NCI-H1417 treated with DMSO at 0.1 percent for 48 hours (cell line): Measurements from ENCODE around the gene TAX1BP1.
A peak's percentile ranks its signal among the peaks of the same experiment; 100 is the strongest.
"Not testable (repeated sequence)": the region's sequence is repeated elsewhere in the genome, so short reads cannot be mapped to it uniquely, and the experiment has no call there.

ENCODE experiments used
- DNase-seq: peaks from one replicate; lab custom pipeline; 2025; lab: John Stamatoyannopoulos, UW

TAX1BP1 gene

GRCh38 chr7:27739301-27739908 lies 557 bp upstream of the TAX1BP1 start:
- DNase-seq: no peak

- peak; percentile 57 for DNase-seq
Measured at GRCh38 chr7:27740449-27741086, 606 bp downstream of the TAX1BP1 start.

GRCh38 chr7:27742091-27742710 lies 2.2 kb downstream of the TAX1BP1 start:
- not testable (repeated sequence) for DNase-seq

DNA sequence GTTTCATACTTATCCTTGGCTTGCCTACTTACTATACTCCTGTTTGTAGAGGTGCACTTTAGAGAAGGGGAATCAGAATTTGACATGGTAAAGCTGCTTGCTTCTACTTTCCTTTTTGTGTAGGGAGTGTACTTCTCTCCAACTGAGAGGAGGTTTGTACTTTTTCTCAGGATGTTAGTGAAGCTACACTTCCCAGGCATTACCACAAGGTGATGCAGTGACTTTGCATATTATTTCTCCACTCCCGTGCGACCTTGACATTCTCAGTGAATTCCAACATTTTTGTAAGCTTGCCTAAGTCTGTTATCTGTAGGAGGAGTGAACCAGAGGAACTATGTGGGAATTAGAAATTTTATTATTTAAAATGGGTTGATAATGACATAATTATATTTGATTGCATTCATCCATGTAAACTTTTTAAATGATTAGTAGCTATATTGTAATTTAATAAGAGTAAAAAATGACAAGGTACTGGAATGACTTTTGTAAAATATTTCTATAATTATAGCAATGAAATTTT lies 5.2 kb downstream of the TAX1BP1 start:
- DNase-seq: no peak

GRCh38 chr7:27746486-27746885 lies 6.5 kb downstream of the TAX1BP1 start:
- DNase-seq: no peak

GRCh38 chr7:27746978-27747377 lies 7.0 kb downstream of the TAX1BP1 start:
- no peak for DNase-seq

GRCh38 chr7:27747589-27748368 lies 7.8 kb downstream of the TAX1BP1 start:
- no peak for DNase-seq

- no peak for DNase-seq
Measured at GRCh38 chr7:27750316-27750715, 10.4 kb downstream of the TAX1BP1 start.

DNA sequence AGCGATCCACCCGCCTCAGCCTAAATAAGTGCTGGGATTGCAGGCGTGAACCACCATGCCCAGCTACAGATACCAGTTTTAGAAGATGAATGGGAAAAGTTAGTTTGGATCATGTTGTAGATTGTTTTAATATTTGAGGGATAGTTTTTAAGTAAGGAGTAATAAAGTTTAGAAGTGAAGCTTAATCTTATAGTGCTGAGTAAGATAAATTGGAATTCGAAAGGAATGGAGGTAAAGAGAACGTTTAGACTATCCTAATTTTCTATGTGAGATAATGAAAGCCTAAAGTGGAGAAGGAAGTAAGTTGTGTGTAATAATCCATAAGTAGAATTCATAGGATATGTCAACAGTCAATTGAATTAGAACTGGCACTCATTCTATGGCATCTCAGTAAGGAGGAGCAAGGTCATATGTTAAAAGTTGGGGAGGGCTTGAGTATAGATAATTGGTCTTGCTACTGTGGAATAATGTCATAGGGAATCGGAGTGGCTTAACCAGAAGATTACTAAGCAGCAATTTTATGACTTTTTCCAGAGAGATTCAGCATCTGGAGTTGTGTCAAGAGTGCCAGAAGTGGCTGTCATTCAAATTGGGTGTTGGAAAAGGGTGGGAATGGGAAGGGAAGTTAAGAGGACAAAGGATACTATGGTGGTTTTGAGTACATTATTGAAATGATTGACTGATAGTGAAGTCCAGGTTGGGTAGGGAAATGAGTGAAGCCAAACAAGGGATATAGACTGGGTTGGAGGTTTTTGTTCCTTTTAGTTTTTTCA lies 12.1 kb downstream of the TAX1BP1 start:
- DNase-seq: no peak

DNA sequence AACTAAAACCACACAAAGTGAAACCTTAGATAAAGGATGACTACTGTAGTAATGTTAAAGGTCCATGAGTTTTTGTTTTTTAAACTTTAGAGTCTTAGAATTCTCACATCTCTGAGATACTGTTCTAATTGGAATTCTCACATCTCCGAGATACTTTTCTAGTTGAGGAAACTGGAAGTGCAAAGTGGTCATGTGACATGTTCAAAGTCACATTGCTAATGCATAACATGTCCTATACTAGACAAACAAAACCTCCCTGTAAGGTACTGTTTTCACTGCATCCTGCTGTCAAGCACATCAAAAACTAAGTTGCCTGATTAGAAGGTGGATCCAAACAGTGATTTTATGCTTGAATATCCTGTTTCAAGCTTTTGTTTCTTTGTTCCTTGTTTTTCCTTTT lies 13.9 kb downstream of the TAX1BP1 start:
- DNase-seq: no peak

DNA sequence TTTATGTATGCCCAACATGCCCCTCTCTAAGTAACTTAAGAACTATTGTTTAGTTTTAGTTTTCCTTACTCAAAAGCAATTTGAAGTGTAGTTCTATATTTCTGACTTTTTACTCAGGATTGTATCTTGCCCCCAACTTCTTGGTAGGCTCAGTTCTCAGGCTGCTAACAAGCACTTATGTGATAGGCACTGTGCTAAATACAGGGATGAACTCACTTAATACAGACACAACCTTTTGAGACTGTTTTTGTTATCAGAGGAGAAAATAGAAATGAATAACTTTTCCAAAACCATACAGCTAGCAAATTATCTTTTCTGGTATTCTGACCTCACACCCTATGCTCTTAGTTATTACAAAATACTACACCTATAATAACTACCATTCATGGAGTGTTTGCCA lies 16.3 kb downstream of the TAX1BP1 start:
- DNase-seq: no peak

DNA sequence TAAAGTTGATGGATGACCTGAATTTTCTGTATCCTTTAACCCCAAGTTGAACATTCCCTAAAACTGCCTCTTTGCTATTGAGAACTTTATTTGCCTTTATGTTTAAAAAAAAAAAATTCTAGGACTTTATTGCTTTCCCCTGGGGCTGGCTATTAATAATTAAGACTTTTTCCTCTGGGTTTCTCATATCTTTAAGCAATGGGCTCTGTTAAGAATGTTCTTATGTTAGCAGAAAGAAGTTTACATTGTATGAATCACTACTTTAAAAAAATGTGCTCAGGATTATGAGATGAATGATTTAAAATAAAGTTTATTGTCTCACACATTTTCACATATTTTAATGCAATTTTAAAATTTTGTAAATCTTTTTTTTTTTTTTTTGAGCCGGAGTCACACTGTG lies 19.5 kb downstream of the TAX1BP1 start:
- no peak for DNase-seq

- DNase-seq: no peak
Measured at GRCh38 chr7:27762062-27762461, 22.1 kb downstream of the TAX1BP1 start.

- no peak for DNase-seq
Measured at GRCh38 chr7:27763983-27764508, 24.1 kb downstream of the TAX1BP1 start.

DNA sequence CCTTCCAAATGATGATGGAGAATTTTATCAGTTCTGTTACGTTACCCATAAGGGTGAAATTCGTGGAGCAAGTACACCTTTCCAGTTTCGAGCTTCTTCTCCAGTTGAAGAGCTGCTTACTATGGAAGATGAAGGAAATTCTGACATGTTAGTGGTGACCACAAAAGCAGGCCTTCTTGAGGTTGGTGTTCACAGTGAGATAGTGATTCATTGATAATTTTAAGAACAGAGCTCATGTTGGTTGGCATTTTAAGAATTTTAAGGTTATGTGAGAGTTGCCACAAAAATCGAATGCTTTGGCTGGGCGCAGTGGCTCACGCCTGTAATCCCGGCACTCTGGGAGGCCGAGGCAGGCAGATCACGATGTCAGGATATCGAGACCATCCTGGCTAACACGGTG lies 25.9 kb downstream of the TAX1BP1 start:
- no peak for DNase-seq

DNA sequence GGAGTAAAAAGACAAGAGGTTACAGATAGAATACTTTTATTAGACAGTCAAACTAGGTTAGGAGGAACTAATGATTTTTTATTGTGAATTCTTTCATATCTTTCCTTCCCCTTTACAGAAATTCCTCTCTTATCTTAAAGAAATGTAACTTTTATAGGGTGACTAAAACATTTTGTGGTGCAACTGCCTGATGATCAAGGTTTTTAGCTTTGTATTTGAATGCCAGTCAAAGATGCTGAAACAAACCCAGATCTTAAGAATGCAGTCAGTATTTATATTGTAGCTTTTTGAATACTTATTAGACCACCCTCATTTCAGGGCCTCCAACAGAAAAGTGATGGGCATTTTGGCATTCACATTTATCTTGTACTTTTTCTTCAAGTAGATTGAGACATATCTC lies 27.4 kb downstream of the TAX1BP1 start:
- DNase-seq: no peak

- no peak for DNase-seq
Measured at GRCh38 chr7:27771111-27771510, 31.1 kb downstream of the TAX1BP1 start.

- DNase-seq: no peak
Measured at GRCh38 chr7:27774717-27775328, 34.9 kb downstream of the TAX1BP1 start.

GRCh38 chr7:27775782-27776181 lies 35.8 kb downstream of the TAX1BP1 start:
- DNase-seq: no peak

DNA sequence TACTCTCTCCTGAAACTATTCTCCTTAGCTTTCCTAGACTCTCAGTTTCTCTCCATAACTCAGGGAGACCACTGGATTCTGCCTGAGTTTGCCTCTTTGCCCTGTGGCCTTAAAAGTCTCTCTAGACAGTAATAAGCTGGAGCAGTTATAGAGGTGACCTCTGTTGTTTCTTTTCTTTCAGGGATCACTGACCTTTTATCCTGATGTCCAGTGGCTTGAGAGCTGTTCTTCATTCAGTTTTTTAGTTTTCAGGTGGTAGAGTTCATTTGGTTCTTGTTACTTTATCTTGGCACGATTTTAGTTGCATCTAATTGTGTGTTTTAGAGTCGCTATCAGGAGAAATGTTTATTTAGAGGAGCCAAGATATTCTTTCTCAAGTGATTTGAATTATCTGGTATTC lies 37.7 kb downstream of the TAX1BP1 start:
- DNase-seq: no peak

- DNase-seq: no peak
Measured at GRCh38 chr7:27779873-27780272, 39.9 kb downstream of the TAX1BP1 start.
